Neuronal stem cell (in vitro differentiated cells): ENCODE measurements around the gene NCOA4.

Source experiments
- DNase-seq: peaks from one replicate; pipeline ENCODE4 v3.0.0-alpha.2; 2013; ENCODE audit warnings: low spot score
- H2AFZ ChIP-seq: one replicate; pipeline ENCODE4 v1.6.1; 2013; ENCODE audit warnings: mild to moderate bottlenecking, low read length, inconsistent platforms
- H2AK5ac ChIP-seq: 2 replicates; pipeline ENCODE4 v1.6.1; 2013; ENCODE audit warnings: low read depth, mild to moderate bottlenecking, inconsistent platforms, low read length, moderate library complexity, mixed read lengths
- H2BK120ac ChIP-seq: 2 replicates; pipeline ENCODE4 v1.6.1; 2013; ENCODE audit warnings: low read depth, mild to moderate bottlenecking, inconsistent platforms, low read length, moderate library complexity, mixed read lengths
- H2BK12ac ChIP-seq: one replicate; pipeline ENCODE4 v1.6.1; 2013; ENCODE audit warnings: low read length, inconsistent platforms
- H2BK15ac ChIP-seq: 2 replicates; pipeline ENCODE4 v1.6.1; 2013; ENCODE audit warnings: mild to moderate bottlenecking, low read length, inconsistent platforms, mixed read lengths
- H2BK5ac ChIP-seq: one replicate; pipeline ENCODE4 v1.6.1; 2013; ENCODE audit warnings: inconsistent platforms, mild to moderate bottlenecking, low read length, moderate library complexity
- H3K14ac ChIP-seq: one replicate; pipeline ENCODE4 v1.6.1; 2013; ENCODE audit warnings: low read length, inconsistent platforms
- H3K18ac ChIP-seq: 2 replicates; pipeline ENCODE4 v1.6.1; 2013; ENCODE audit warnings: low read length, inconsistent platforms
- H3K23ac ChIP-seq: 2 replicates; pipeline ENCODE4 v1.6.1; 2013; ENCODE audit warnings: low read depth, mild to moderate bottlenecking, mixed read lengths, low read length, inconsistent platforms; ENCODE audit not compliant: poor library complexity
- H3K27ac ChIP-seq: replicated peaks from 3 replicates; pipeline ENCODE4 v1.5.1; 2013; ENCODE audit warnings: low read length, inconsistent platforms
- H3K27me3 ChIP-seq, 3 experiments: 2 replicates each; pipeline ENCODE4 v1.6.1; 2013; ENCODE audit warnings: low read length in 3 of 3, mild to moderate bottlenecking in 2 of 3, inconsistent platforms in 1 of 3, low read depth in 1 of 3, mixed read lengths in 1 of 3, moderate library complexity in 1 of 3; ENCODE audit not compliant: control insufficient read depth in 3 of 3, insufficient read depth in 3 of 3
- H3K36me3 ChIP-seq, 2 donors: replicated peaks in 1 of 2; 2 replicates each; pipeline ENCODE4 v1.6.1; 2013; ENCODE audit warnings: low read length in 2 of 2; ENCODE audit not compliant: control insufficient read depth in 2 of 2, insufficient read depth in 2 of 2
- H3K4ac ChIP-seq: 2 replicates; pipeline ENCODE4 v1.6.1; 2013; ENCODE audit warnings: inconsistent platforms, mild to moderate bottlenecking, low read length, moderate library complexity
- H3K4me1 ChIP-seq, 2 donors: 1 replicate in 1 of 2; 2 replicates in 1 of 2; pipeline ENCODE4 v1.6.1; 2013; ENCODE audit warnings: low read length in 2 of 2, low read depth in 1 of 2; ENCODE audit not compliant: control insufficient read depth in 2 of 2, insufficient read depth in 1 of 2
- H3K4me2 ChIP-seq: one replicate; pipeline ENCODE4 v1.6.1; 2013; ENCODE audit warnings: mild to moderate bottlenecking, low read length, inconsistent platforms; ENCODE audit not compliant: insufficient read depth, poor library complexity, severe bottlenecking
- H3K4me3 ChIP-seq, 2 donors: 2 replicates each; pipeline ENCODE4 v1.5.1; 2013; ENCODE audit warnings: low read length in 2 of 2, mild to moderate bottlenecking in 2 of 2, inconsistent platforms in 1 of 2, moderate library complexity in 1 of 2
- H3K79me1 ChIP-seq: one replicate; pipeline ENCODE4 v1.6.1; 2013; ENCODE audit warnings: low read depth, mild to moderate bottlenecking, inconsistent platforms, low read length, moderate library complexity
- H3K9ac ChIP-seq: one replicate; pipeline ENCODE4 v1.6.1; 2013; ENCODE audit warnings: mild to moderate bottlenecking, low read depth, low read length, inconsistent platforms; ENCODE audit not compliant: poor library complexity
- H3K9me3 ChIP-seq, 2 donors: replicated peaks in 1 of 2; 2 replicates each; pipeline versions ENCODE3 to v1.6.1; 2013; ENCODE audit warnings: low read length in 2 of 2, mild to moderate bottlenecking in 2 of 2, inconsistent platforms in 1 of 2, low read depth in 1 of 2, mixed read lengths in 1 of 2, moderate library complexity in 1 of 2; ENCODE audit not compliant: control insufficient read depth in 2 of 2, insufficient read depth in 1 of 2
- H4K8ac ChIP-seq: one replicate; pipeline ENCODE4 v1.6.1; 2013; ENCODE audit warnings: low read depth, mild to moderate bottlenecking, inconsistent platforms, low read length, moderate library complexity
- H4K91ac ChIP-seq: one replicate; pipeline ENCODE4 v1.6.1; 2013; ENCODE audit warnings: low read length, low read depth, mild to moderate bottlenecking, inconsistent platforms; ENCODE audit not compliant: poor library complexity
- WGBS, 2 donors: extraction: QIAGEN DNeasy Blood & Tissue Kit; methylation state at CpG; one replicate each; pipeline ENCODE4 v1.1.7; 2013; ENCODE audit warnings: missing lambda C conversion rate in 2 of 2, mixed read lengths in 1 of 2; ENCODE audit not compliant: insufficient read length in 2 of 2, insufficient replicate concordance in 1 of 2; ENCODE audit errors: extremely low coverage in 2 of 2; 5-methylcytosine and 5-hydroxymethylcytosine counted together

Gene NCOA4

GRCh38 chr10:46057038-46057437 lies 26.6 kb upstream of the NCOA4 start:
- no peak overlapping the region for H2BK15ac ChIP-seq
- H3K23ac ChIP-seq, result no peak overlapping the region
- no peak overlapping the region for H3K27ac ChIP-seq
- no peak overlapping the region for H3K4ac ChIP-seq
- H3K4me2 ChIP-seq, result no peak overlapping the region
- no peak overlapping the region for H2BK5ac ChIP-seq
- H4K91ac ChIP-seq, result no peak overlapping the region
- no peak for DNase-seq
- H3K9me3 ChIP-seq, result no peaks in the 10 kb centered on the region
- H3K36me3 ChIP-seq, result no peaks in the 10 kb centered on the region
- no peak overlapping the region for H2AFZ ChIP-seq
- H2BK12ac ChIP-seq, result no peak overlapping the region
- H3K4me3 ChIP-seq, result no peak overlapping the region
- H2AK5ac ChIP-seq, result no peak overlapping the region
- no peak overlapping the region for H2BK120ac ChIP-seq
- peaks cover 0 to 5% (median 0%) of the 10 kb centered on the region in 3 experiments for H3K27me3 ChIP-seq
- no peak overlapping the region for H3K9ac ChIP-seq
- no peaks in the 10 kb centered on the region for H3K79me1 ChIP-seq
- peaks cover 0 to 9% of the 10 kb centered on the region in 2 donors for H3K4me1 ChIP-seq
- no peak overlapping the region for H3K18ac ChIP-seq
- H4K8ac ChIP-seq, result no peak overlapping the region
- no peak overlapping the region for H3K14ac ChIP-seq

GRCh38 chr10:46055771-46056170 lies 25.3 kb upstream of the NCOA4 start:
- no peak overlapping the region for H3K14ac ChIP-seq
- peaks cover 0 to 9% (median 0%) of the 10 kb centered on the region in 3 experiments for H3K27me3 ChIP-seq
- H2BK12ac ChIP-seq, result no peak overlapping the region
- no peak overlapping the region for H2BK5ac ChIP-seq
- H3K9ac ChIP-seq, result no peak overlapping the region
- H3K9me3 ChIP-seq, result no peaks in the 10 kb centered on the region
- H2BK120ac ChIP-seq, result no peak overlapping the region
- no peak overlapping the region for H3K18ac ChIP-seq
- WGBS, 2 donors, result no CpG with 5 or more reads among the region's 4 CpGs
- no peaks in the 10 kb centered on the region for H3K79me1 ChIP-seq
- H3K36me3 ChIP-seq, result no peaks in the 10 kb centered on the region
- no peak overlapping the region for H3K4ac ChIP-seq
- no peak overlapping the region for H3K4me3 ChIP-seq
- no peak overlapping the region for H3K23ac ChIP-seq
- no peak overlapping the region for H3K27ac ChIP-seq
- H2AFZ ChIP-seq, result no peak overlapping the region
- H3K4me2 ChIP-seq, result no peak overlapping the region
- H4K91ac ChIP-seq, result no peak overlapping the region
- DNase-seq, result no peak
- H3K4me1 ChIP-seq, result peaks cover 0 to 9% of the 10 kb centered on the region in 2 donors
- H4K8ac ChIP-seq, result no peak overlapping the region
- H2AK5ac ChIP-seq, result no peak overlapping the region
- H2BK15ac ChIP-seq, result no peak overlapping the region

- Histone ChIP-seq H3K4ac (no peak overlapping the region), H3K27ac (no peak overlapping the region), H2BK15ac (no peak overlapping the region), H2AFZ (no peak overlapping the region), H3K23ac (no peak overlapping the region), H4K91ac (no peak overlapping the region), H2AK5ac (no peak overlapping the region), H3K27me3 (peaks cover 0 to 9% (median 0%) of the 10 kb centered on the region in 3 experiments), H3K18ac (no peak overlapping the region), H3K14ac (no peak overlapping the region), H3K36me3 (no peaks in the 10 kb centered on the region), H3K4me2 (no peak overlapping the region), H2BK120ac (no peak overlapping the region), H2BK5ac (no peak overlapping the region), H3K4me1 (peaks cover 0 to 7% of the 10 kb centered on the region in 2 donors), H2BK12ac (no peak overlapping the region), H3K79me1 (no peaks in the 10 kb centered on the region), H3K9ac (no peak overlapping the region), H4K8ac (no peak overlapping the region), H3K4me3 (no peak overlapping the region), H3K9me3 (no peaks in the 10 kb centered on the region)
- no peak for DNase-seq
- WGBS, 2 donors, result no CpG with 5 or more reads among the region's 9 CpGs
These were observed 23.4 kb upstream of the NCOA4 start for GRCh38 chr10:46053534-46054434.

- no peak overlapping the region for H3K4me2 ChIP-seq
- H3K9ac ChIP-seq, result no peak overlapping the region
- DNase-seq, result no peak
- H3K9me3 ChIP-seq, result no peaks in the 10 kb centered on the region
- no peak overlapping the region for H4K8ac ChIP-seq
- H3K18ac ChIP-seq, result peak overlapping the region; percentile 0
- no peak overlapping the region for H3K4ac ChIP-seq
- H2AFZ ChIP-seq, result peak overlapping the region; percentile 25
- no peak overlapping the region for H2AK5ac ChIP-seq
- H2BK120ac ChIP-seq, result no peak overlapping the region
- H3K27ac ChIP-seq, result no peak overlapping the region
- H2BK12ac ChIP-seq, result no peak overlapping the region
- H3K79me1 ChIP-seq, result no peaks in the 10 kb centered on the region
- no peak overlapping the region for H3K23ac ChIP-seq
- H3K4me3 ChIP-seq, result no peak overlapping the region
- H3K4me1 ChIP-seq, result peaks cover 0 to 7% of the 10 kb centered on the region in 2 donors
- H2BK5ac ChIP-seq, result no peak overlapping the region
- no peaks in the 10 kb centered on the region for H3K36me3 ChIP-seq
- no CpG with 5 or more reads among the region's 6 CpGs for WGBS, 2 donors
- no peak overlapping the region for H2BK15ac ChIP-seq
- H3K14ac ChIP-seq, result no peak overlapping the region
- peaks cover 0 to 9% (median 0%) of the 10 kb centered on the region in 3 experiments for H3K27me3 ChIP-seq
- no peak overlapping the region for H4K91ac ChIP-seq
These were observed 22.5 kb upstream of the NCOA4 start for GRCh38 chr10:46052791-46053375.
